MCF 10A (cell line): Measurements from ENCODE around the gene MT1X. TPM values are rescaled to one million over a fixed set of nuclear protein-coding genes. Genes with fewer than 3 reads are reported as not detected.
A peak's percentile ranks its signal among the peaks of the same experiment; 100 is the strongest.

ENCODE experiments used
- BruUV-seq: library from RNA; stranded (reverse); fragments of 400-500 nt; replicated peaks from 2 replicates; lab custom pipeline; 2021; lab: Mats Ljungman, UMichigan
- CTCF ChIA-PET: fragments of 300-600 bp; sonication (Branson Sonifier 250); formaldehyde crosslinking; extraction: SDS; loops from one replicate; lab custom pipeline; 2021; ENCODE audit warnings: antibody characterized with exemption, inconsistent platforms; lab: Yijun Ruan, JAX
- POLR2A ChIA-PET: fragments of 300-600, 350-650 bp; sonication (Branson Sonifier 250); formaldehyde crosslinking; extraction: SDS; loops from one replicate; lab custom pipeline; 2020; ENCODE audit warnings: antibody characterized with exemption, inconsistent platforms; lab: Yijun Ruan, JAX
- DNase-seq: peaks from one replicate; pipeline ENCODE4 v3.0.0-alpha.2; 2018; ENCODE audit not compliant: unreplicated experiment
- H3K27ac Mint-ChIP-seq: one replicate; pipeline ENCODE4 v1.8.0; 2022; ENCODE audit warnings: mild to moderate bottlenecking, low read depth, mixed read lengths; ENCODE audit not compliant: unreplicated experiment
- H3K27me3 Mint-ChIP-seq: one replicate; pipeline ENCODE4 v1.8.0; 2022; ENCODE audit warnings: mixed read lengths; ENCODE audit not compliant: insufficient read depth, unreplicated experiment
- H3K36me3 Mint-ChIP-seq: one replicate; pipeline ENCODE4 v1.8.0; 2022; ENCODE audit warnings: mild to moderate bottlenecking, moderate library complexity, mixed read lengths; ENCODE audit not compliant: insufficient read depth, unreplicated experiment
- H3K4me1 Mint-ChIP-seq: one replicate; pipeline ENCODE4 v1.8.0; 2022; ENCODE audit warnings: mixed read lengths; ENCODE audit not compliant: insufficient read depth, unreplicated experiment
- H3K4me3 Mint-ChIP-seq: one replicate; pipeline ENCODE4 v1.8.0; 2022; ENCODE audit warnings: mild to moderate bottlenecking, moderate library complexity, mixed read lengths; ENCODE audit not compliant: unreplicated experiment
- H3K9me3 Mint-ChIP-seq: one replicate; pipeline ENCODE4 v1.8.0; 2022; ENCODE audit warnings: mixed read lengths; ENCODE audit not compliant: unreplicated experiment
- intact Hi-C: fragments of 100-400 bp; cut with micrococcal nuclease; formaldehyde crosslinking; loops from 2 replicates; pipeline ENCODE4 v1.14.1; 2022
- total RNA-seq: library from RNA; stranded (reverse); gene quantifications from 2 replicates; pipeline ENCODE4 v1.2.3, GENCODE V29; 2022
- TF ChIP-seq, protein P1 (sequence below): fragments of 200-600 bp; IDR thresholded peaks from one replicate; pipeline ENCODE4 v1.8.0; 2022; ENCODE audit warnings: antibody characterized with exemption, mild to moderate bottlenecking; ENCODE audit not compliant: unreplicated experiment

The MT1X gene
- total RNA-seq, 1 experiment from 2014 or later: 108 TPM

DNA sequence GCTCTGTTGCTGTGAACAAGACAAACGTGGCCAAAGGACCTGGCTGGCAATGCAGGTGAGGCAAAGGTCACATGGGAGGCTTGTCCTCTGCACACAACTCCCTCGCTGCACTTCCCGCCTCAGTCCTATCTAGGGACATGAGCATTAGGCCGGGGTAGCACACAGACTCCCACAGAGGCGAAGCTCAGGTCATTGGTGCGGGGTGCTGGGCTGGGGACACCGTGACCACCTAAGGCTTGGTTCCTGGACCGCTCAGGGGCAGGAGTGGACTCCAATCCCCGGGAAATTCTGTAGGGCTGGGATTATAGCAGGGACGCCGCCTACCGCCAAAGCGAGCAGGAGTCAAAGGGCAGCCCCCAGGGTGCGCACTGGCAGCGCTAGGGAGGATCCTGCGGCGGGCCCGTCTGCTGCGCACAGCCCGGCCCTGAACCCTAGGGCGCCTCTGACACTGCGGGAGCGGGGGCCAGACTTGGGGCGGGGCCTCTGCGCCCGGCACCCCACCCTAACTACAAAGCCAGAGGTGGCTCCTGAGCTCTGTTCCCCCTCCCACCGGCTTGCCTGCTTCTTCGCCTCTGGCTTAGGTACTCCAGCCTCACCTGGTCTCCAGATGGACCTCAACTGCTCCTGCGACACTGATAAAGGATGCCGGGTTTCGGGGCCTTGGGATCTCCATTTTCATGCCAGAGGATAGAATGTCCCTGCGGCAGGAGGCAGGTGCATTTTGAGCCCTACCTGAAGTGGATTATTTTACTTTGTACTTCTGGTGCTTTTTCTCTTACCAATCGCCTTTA lies 34.4 kb upstream of the MT1X start:
- no peak for DNase-seq
- H3K4me1 Mint-ChIP-seq: peaks cover under 1% of the 10 kb centered on the region
- TF ChIP-seq, protein P1, sequence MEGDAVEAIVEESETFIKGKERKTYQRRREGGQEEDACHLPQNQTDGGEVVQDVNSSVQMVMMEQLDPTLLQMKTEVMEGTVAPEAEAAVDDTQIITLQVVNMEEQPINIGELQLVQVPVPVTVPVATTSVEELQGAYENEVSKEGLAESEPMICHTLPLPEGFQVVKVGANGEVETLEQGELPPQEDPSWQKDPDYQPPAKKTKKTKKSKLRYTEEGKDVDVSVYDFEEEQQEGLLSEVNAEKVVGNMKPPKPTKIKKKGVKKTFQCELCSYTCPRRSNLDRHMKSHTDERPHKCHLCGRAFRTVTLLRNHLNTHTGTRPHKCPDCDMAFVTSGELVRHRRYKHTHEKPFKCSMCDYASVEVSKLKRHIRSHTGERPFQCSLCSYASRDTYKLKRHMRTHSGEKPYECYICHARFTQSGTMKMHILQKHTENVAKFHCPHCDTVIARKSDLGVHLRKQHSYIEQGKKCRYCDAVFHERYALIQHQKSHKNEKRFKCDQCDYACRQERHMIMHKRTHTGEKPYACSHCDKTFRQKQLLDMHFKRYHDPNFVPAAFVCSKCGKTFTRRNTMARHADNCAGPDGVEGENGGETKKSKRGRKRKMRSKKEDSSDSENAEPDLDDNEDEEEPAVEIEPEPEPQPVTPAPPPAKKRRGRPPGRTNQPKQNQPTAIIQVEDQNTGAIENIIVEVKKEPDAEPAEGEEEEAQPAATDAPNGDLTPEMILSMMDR: no peak
- ChIA-PET CTCF (no interaction called here), POLR2A (interaction anchor here (0.7 to 2.5 kb wide), 3 partner anchors 14 to 39 kb away, joined by 4 to 9 read pairs (median 4); partner anchors contain the start of genes MT1E and MT2A)
- H3K36me3 Mint-ChIP-seq: no peaks in the 10 kb centered on the region
- BruUV-seq: no TSS peak
- no peaks in the 10 kb centered on the region for H3K9me3 Mint-ChIP-seq
- intact Hi-C loops: no loop called here
- H3K4me3 Mint-ChIP-seq: no peak overlapping the region
- H3K27ac Mint-ChIP-seq: no peak overlapping the region
- no peaks in the 10 kb centered on the region for H3K27me3 Mint-ChIP-seq

DNA sequence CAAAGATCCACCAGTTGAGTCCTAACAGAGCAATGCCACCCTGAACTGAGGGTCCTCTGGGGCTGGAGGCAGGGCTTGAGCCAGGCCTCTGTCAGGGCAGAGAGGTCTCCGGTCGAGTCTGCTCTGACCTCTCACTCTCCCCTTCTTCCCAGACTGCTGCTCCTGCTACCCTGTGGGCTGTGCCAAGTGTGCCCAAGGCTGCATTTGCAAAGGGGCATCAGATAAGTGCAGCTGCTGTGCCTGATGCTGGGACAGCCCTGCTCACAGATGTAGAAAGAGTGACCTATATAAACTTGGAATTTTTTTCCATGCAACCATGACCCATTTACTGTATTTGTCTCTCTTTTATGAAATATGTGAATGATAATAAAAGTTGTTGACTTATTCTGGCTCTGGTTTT lies 33.0 kb upstream of the MT1X start:
- intact Hi-C loops: no loop called here
- H3K4me1 Mint-ChIP-seq: peaks cover 5% of the 10 kb centered on the region
- no peak for DNase-seq
- H3K9me3 Mint-ChIP-seq: no peaks in the 10 kb centered on the region
- H3K4me3 Mint-ChIP-seq: no peak overlapping the region
- TF ChIP-seq, protein P1: no peak
- CTCF ChIA-PET: interaction anchor here (0.6 kb wide), 1 partner anchor 127 kb away, joined by 4 read pairs; no protein-coding TSS in a partner anchor
- no peak overlapping the region for H3K27ac Mint-ChIP-seq
- peaks cover 1% of the 10 kb centered on the region for H3K36me3 Mint-ChIP-seq
- POLR2A ChIA-PET: interaction anchor here (0.7 to 1.7 kb wide), 10 partner anchors 8 to 53 kb away, joined by 3 to 7 read pairs (median 5); partner anchors contain the start of genes MT1E, MT1F and MT2A
- BruUV-seq: no TSS peak
- H3K27me3 Mint-ChIP-seq: no peaks in the 10 kb centered on the region

DNA sequence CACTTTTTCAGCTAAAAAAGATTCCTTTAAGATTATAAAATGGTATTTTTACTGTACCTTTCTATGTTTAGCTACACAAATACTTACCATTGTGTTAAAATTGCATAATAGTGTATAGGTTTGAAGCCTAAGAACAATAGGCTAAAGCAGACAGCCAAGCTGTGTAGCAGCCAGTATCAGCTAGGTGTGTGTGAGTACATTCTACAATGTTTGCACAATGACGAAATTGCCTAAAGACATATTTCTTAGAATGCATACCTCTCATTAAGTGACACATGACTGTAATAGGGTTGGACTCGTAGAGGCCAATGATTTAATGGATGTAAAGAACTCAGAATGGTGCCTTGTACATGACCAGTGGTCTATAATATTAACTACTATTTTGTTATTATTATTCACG lies 32.5 kb upstream of the MT1X start:
- no TSS peak for BruUV-seq
- CTCF ChIA-PET: interaction anchor here (0.6 kb wide), 1 partner anchor 127 kb away, joined by 4 read pairs; no protein-coding TSS in a partner anchor
- no peaks in the 10 kb centered on the region for H3K27me3 Mint-ChIP-seq

More for the DNA sequence above, 32.5 kb upstream of the MT1X start:
- H3K36me3 Mint-ChIP-seq: peaks cover 4% of the 10 kb centered on the region
- intact Hi-C loops: loop anchor here (2.0 kb wide), 1 partner anchor 51 kb away; no protein-coding TSS in a partner anchor
- POLR2A ChIA-PET: interaction anchor here (0.7 to 1.7 kb wide), 10 partner anchors 8 to 52 kb away, joined by 3 to 7 read pairs (median 5); partner anchors contain the start of genes MT1E, MT1X and MT2A
- no peak overlapping the region for H3K27ac Mint-ChIP-seq
- H3K4me1 Mint-ChIP-seq: peaks cover 10% of the 10 kb centered on the region
- TF ChIP-seq, protein P1: no peak
- H3K9me3 Mint-ChIP-seq: no peaks in the 10 kb centered on the region
- peak; percentile 90 for DNase-seq
- no peak overlapping the region for H3K4me3 Mint-ChIP-seq
